OCI-LY1 (cell line): ENCODE measurements around the gene PHKA1.

Source experiments
- CTCF ChIP-seq: fragments of 200-600 bp; sonication (generic), shearing (Covaris generic); IDR thresholded peaks from 2 replicates; pipeline ENCODE4 v1.5.1; 2017; ENCODE audit warnings: mild to moderate bottlenecking, antibody characterized with exemption, low read length, moderate library complexity, mixed read lengths
- EZH2 ChIP-seq: fragments of 200-600 bp; sonication (generic), shearing (Covaris generic); IDR thresholded peaks from 2 replicates; pipeline ENCODE4 v1.8.0; 2017; ENCODE audit warnings: borderline replicate concordance, mixed run types, mild to moderate bottlenecking, antibody characterized with exemption, low read length, moderate library complexity, mixed read lengths

- TF ChIP-seq CTCF (no peak), EZH2 (no peak)
These were observed 129.9 kb downstream of the PHKA1 start for GRCh38 chrX:72584163-72584562.
